HG03095 (cell line): Measurements from ENCODE around the gene SELENBP1.
A peak's percentile ranks its signal among the peaks of the same experiment; 100 is the strongest.
"Not testable (repeated sequence)": the region's sequence is repeated elsewhere in the genome, so short reads cannot be mapped to it uniquely, and the experiment has no call there.

Experiments used
- ATAC-seq: cut with Tn5 transposase; IDR thresholded peaks from one replicate; pipeline ENCODE4 v1.9.1; 2021; ENCODE audit warnings: moderate library complexity; ENCODE audit not compliant: unreplicated experiment

SELENBP1 gene

DNA sequence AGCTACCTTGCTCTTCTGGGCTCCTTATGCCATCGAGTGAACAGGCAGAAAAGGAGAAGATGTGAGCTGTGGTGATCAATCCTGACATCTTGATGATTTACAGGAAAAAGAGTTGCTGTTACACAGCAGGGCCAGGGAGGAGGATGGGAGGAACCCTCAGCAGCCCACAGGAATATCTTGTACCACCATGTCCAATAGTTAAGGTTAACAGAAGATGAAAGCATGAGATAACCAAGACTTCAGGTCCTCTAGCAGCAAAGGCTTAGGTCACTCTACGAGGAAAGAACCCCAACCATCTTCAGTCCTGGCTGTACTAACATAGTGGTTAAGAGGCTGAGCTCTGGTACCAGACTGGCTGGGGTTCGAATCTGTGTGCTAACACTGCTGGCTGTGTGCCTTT lies 12.1 kb upstream of the SELENBP1 start:
- no peak for ATAC-seq

- ATAC-seq, result no peak
These were observed 4.8 kb upstream of the SELENBP1 start for GRCh38 chr1:151377150-151377884.

DNA sequence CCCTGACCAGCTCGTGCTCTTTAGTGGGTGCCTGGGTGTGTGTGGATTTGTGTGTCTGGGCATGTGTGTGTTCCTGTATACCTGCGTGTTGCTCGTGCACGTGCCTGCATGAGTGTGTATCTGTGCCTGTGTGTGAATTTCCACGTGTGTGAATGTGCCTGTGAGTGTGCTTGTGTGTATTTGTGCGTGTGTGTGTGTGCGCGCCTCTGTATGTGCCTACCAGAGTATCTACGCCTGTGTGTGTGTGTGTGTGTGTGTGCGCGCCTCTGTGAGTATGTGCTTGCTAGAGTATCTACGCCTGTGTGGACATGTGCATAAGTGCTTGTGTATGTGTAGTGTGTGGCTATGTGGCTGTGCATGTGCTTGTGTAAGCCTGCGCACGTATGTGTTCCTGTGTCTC lies 691 bp upstream of the SELENBP1 start:
- no peak for ATAC-seq

GRCh38 chr1:151371370-151372057 lies 991 bp downstream of the SELENBP1 start:
- ATAC-seq, result no peak

GRCh38 chr1:151370211-151370911 lies 2.1 kb downstream of the SELENBP1 start:
- ATAC-seq, result no peak

- no peak for ATAC-seq
These were observed 2.9 kb downstream of the SELENBP1 start for GRCh38 chr1:151369621-151370048.

GRCh38 chr1:151369302-151369610 lies 3.2 kb downstream of the SELENBP1 start:
- ATAC-seq, result no peak

GRCh38 chr1:151368393-151369301 lies 3.9 kb downstream of the SELENBP1 start:
- no peak for ATAC-seq

GRCh38 chr1:151367658-151368392 lies 4.7 kb downstream of the SELENBP1 start:
- ATAC-seq, result no peak

DNA sequence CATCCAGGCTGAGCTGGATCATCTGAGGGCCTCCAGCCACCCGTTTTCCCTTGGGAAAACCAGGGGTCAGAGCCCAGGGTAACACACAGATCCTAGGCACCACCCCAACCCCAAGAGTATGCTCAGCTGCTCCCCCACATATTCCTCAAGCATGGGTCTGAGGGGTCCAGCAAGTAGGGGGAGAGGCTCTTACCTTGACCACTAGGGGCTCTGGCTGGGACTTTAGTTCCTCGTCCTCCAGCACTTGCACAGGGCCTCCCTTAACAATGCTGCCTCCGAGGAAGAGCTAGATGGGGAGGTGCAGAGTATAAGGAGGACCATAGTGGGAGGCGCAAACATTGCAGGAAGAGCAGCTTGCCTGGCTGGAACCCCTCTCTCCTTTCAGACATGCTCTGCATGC lies 7.5 kb downstream of the SELENBP1 start:
- ATAC-seq, result no peak

DNA sequence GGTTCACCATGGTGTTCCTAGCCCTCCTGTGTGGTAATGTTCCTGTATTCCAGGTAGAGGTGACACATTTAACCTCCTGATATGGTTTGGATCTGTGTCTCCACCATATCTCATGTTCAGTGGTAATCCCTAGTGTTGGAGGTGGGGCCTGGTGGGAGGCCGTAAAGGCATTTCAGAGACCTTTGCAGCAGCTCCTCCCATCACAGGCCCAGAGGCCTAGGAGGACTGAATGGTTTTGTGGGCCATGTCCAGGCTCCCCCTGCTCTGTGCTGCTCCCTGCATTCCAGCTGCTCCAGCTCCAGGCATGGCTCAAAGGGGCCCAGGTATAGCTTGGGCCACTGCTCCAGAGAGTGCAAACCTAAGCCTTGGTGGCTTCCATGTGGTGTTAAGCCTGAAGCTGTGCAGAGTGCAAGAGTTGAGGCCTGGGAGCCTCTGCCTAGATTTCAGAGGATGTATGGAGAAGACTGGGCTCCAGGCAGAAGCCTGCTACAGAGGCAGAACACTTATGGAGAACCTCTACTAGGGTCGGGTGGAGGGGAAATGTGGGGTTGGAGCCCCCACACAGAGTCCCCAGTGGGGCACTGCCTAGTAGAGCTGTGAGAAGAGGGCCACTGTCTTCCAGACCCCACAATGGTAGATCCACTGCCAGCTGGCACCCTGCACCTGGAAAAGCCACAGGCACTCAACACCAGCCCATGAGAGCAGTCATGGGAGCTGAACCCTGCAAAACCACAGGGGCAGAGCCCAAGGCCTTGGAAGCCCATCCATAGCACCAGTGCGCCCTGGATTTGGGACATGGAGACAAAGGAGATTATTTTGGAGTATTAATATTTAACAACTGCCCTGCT lies 10.0 kb downstream of the SELENBP1 start:
- ATAC-seq, result no peak

DNA sequence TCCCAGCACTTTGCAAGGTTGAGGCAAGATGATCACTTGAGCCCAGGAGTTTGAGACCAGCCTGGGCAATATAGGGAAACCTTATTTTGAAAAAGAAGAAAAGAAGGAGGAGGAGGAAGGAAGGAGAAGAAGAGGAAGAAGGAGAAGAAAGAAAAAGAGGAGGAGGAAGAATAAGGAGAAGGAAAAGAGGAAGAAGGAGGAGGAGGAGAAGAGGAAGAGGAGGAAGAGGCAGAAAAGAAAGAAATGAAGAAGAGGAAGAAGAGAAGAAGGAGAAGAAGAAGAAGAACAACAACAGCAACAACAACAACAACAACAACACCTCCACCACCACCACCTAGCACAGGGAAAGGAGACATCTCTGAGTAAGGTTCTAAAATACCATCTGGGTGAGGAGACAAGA lies 10.6 kb downstream of the SELENBP1 start:
- ATAC-seq, result no peak

DNA sequence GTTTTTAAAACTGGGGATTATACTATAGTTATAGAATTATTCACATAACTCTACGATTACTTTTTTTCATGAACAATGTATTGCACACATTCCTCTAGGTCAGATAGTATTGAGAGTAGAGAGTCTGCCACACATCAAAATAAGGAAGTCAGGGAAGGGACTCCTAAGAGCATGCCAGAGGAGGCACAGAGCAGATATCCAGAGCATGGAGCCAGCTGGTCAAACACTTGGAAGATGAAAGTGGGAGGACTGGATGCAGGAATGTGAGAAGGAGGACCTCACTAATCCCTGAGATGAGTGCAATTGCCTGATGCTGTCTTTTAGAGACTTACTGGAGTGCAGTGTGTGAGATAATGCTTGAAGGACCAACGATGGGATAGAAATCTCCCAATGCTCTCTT lies 15.8 kb downstream of the SELENBP1 start:
- ATAC-seq, result no peak

DNA sequence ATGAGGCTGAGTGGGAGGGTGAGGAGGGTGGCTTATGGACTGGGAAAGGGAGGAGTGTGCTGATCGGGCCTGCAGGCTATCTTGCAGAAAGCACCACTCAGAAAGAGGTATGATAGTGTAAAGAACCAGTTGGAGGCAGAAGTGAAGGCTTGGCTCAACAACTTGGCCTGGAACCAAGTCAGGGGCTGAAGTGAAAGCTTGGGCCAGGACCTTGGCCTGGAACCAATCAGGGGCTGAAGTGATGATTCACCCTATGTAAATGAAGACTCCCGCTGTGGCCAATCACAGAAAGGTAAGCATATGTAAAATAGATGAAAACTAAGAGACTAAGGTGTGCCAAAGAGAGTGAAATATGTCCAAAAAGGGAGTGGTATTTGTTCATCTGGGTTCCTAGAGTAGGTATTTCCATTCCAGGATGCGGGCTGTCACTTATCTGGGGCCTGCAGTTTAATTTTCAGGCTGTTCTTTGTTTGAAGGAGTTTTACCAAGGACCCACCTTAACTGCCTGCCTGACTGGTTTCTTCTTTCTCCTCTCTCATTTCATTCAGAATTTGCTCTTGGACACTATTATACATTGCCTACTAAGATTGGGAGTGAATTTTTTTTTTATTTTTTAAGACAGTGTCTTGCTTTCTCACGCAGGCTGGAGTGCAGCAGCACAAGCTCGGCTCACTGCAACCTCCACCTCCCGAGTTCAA lies 20.3 kb downstream of the SELENBP1 start:
- ATAC-seq, result no peak

- not testable (repeated sequence) for ATAC-seq
These were observed 22.2 kb downstream of the SELENBP1 start for GRCh38 chr1:151350323-151350722.

DNA sequence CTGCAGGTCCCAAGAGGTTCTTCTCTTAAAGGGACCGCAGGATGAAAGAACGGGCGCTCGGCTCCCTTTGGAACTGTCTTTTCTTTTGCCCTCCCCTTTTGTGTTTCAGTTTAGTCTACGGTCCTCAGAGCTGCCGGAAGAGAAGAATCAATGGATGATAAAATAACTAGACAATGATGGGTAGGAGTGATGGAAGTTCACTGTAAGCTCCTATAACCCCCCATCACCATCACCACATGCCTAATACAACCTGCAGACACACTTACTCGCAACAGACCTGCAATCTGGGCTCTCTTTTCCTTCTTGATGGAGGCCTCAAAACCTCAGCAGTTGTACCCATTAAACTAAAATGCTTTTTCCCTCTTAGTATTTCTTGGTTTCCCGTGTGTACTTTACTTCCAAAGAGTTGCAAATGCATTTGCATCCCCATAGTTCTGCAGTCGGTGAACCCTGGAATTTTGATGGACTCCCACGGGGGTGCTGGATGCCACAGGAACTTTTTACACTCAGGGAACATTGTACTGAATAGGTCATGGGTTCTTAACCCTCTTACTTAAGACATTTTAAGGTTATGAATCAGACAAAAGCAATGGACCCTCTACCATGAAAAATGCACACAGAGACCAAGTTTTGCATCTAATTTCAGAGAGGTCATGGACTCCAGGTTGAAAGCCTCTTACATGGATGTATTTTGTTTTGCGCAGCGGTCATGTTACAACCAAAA lies 24.8 kb downstream of the SELENBP1 start:
- ATAC-seq, result no peak

DNA sequence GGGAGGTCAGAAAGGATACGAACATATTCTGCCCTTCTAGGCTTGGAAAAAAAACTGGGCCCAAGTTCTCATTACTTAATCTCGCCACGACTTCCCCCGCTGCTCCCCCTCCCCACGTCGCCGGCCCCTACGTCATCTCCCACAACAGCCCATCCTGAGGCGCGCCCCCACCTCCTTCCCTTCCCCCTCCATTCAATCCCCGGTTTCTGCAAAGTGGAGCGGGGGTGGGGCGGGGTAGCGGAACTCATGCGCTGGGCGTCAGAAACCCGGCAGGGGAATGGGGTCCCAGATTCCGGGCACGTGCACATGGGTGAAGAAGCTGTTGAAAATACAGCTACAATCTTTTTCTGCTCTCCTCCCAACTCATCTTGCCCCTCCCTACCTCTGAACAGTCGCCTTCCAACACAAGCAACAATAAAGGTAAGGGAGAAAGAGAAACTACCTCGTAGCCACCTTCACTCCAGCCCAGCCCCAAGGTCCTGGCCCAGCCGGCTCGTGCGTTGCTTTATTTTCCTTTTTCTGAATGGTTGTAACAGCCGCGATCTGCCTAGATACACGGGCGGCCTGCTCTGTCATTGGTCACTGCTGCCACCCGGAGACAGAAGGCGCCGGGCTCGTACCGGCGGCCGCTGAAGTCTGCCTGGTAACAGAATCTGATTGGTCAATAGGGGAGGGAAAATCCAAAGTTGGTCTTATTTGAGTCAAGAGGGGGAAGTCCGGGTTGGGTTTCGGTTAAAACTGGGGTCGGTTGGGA lies 25.6 kb downstream of the SELENBP1 start, which contains the start of gene RFX5:
Gene RFX5 (minus strand): TSS at position 484 of the 754 bp plus-strand sequence. CDS start 932 bp downstream, outside the sequence.
- ATAC-seq, result peak; percentile 93
